T-helper 22 cell (primary cell): Measurements from ENCODE around the gene RPL32.

Source experiments
- DNase-seq: peaks from one replicate; pipeline ENCODE4 v3.0.0-alpha.2; 2020; ENCODE audit warnings: low read depth

The RPL32 gene

DNA sequence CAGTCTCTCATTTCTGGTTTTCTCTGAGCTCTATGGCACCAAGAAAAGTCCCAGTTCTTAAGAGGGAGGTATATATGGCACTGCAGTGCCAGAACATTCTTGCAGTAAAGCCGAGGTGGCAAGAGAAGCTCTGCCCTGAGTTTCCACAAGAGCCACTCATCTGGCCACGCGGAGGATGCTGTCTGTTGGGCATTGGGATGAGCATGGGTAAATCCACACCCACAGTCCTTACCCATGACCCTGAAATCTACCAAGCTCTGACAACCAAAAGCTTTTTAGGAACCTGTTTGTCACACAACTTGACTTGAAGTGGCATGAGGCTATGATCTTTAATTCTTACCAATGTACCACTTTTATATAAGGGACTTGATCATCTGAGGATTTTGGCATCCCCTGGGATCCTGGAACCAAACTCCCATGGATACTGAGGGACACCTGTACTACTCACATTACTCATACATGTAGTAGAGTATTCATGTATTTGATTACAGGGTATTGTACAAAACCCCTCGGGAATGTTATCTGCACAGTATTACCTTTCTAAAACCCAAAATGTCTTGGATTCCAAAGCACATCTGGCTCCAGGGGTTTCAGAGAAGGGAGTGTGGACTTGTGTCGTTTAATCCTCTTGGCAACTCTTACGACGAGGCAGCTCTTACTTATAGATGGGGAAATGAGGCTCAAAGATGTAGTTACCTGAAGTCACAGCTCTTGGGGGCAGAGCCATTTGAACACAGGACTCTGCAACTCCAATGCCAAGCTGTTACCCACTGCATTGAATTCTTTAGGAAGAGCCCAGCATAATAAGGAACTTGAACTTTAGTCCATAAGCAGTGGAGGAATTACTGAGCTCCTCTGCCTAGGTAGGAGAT is 8.8 kb downstream of the RPL32 start:
- no peak for DNase-seq

DNA sequence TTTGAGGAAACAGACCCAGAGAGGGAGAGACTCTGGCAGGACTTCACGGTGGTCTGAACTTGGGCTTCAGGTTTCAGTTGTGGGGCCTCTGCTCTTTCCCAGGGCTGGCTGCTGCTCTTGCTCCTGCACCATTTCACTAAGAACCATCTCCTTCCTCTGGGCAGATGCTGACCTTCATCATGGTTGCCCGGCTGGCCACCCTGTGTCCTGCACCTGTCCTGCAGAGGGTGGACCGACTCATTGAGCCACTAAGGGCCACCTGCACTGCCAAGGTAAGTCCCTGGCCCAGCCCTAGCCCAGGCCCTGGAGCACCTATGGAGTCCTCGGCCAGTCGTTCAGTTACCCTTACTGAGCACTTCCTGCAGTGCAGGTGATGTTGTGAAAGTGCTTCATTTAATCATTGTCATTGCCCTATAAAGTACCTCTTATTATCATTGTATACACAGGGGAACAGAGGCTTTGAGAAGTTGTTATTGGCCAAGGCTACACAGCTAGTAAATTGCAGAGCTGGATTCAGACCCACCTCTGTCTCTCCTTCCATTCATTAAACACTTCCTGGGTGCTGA is 10.0 kb downstream of the RPL32 start:
- DNase-seq: no peak

DNA sequence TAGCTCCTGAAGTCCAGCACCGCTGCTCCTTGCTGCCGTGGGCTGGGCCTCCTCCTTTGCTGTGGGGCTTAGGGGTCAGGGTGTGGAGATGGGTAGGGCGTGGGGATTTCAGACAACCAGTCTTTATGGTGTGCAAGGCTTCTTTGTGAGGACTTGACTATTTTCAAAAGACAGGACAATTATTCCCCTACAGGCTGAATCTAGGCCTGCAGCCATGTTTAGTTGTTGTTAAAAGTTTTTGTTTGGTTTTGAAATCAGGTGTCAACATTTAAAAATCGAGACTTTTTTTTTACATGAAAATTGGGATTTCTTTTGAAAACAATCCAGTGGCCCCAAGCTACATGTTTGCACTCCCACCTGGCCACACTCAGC is 10.6 kb downstream of the RPL32 start:
- no peak for DNase-seq

- no peak for DNase-seq
Observed at GRCh38 chr3:12829886-12830784, 11.2 kb downstream of the RPL32 start.

- no peak for DNase-seq
Observed at GRCh38 chr3:12829404-12829803, 12.0 kb downstream of the RPL32 start.

- no peak for DNase-seq
Observed at GRCh38 chr3:12828751-12829150, 12.6 kb downstream of the RPL32 start.

- no peak for DNase-seq
Observed at GRCh38 chr3:12825156-12825555, 16.2 kb downstream of the RPL32 start.

GRCh38 chr3:12824299-12824698 is 17.1 kb downstream of the RPL32 start:
- no peak for DNase-seq

GRCh38 chr3:12822725-12823373 is 18.5 kb downstream of the RPL32 start:
- DNase-seq: no peak

DNA sequence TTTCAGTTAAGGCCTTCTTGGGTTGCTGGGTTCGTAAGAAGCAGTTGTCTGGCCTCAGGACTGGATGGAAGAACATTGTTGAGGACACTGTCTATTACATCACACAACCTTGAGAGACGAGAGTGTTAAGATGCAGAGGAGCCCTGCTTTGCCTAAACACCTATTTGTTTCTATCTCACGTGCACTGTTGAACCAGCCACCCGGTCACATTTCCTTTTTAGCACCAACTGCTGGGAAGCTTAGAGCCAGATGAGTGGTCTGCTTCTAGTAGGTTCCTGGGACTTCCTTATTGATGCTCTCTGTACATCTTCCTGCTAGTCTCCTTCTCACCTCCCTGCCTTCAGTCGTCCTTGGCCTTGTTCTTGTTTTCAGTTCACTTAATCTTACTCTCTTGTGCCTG is 22.6 kb downstream of the RPL32 start:
- DNase-seq: no peak

GRCh38 chr3:12818273-12818672 is 23.1 kb downstream of the RPL32 start:
- no peak for DNase-seq

DNA sequence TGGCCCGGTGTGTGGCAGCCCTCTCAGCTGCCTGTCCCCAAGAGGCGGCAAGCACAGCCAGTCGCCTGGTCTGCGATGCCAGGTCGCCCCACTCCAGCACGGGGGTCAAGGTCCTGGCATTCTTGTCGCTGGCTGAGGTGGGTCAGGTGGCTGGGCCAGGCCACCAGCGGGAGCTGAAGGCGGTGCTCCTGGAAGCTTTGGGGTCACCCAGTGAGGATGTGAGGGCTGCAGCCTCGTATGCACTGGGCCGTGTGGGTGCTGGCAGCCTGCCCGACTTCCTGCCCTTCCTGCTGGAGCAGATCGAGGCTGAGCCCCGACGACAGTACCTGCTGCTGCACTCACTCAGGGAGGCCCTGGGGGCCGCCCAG is 24.0 kb downstream of the RPL32 start:
- DNase-seq: no peak

GRCh38 chr3:12816521-12817342 is 24.6 kb downstream of the RPL32 start:
- DNase-seq: no peak

DNA sequence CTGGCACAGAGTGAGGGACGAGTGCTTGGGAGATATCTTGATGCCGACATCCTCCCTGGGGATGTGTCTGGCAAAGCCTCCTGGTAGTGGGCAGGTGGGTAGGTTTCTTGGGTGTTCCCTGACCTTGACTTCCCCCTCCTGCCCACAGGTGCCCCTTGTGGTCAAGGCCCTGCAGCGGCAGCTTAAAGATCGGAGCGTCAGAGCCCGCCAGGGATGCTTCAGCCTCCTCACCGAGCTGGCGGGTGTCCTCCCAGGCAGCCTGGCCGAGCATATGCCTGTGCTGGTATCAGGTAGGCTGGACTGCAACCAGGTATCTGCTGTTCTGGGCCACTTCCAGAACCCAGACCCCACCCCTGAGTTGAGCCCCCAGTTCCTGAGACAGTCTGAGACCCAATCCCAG is 25.6 kb downstream of the RPL32 start:
- DNase-seq: no peak

DNA sequence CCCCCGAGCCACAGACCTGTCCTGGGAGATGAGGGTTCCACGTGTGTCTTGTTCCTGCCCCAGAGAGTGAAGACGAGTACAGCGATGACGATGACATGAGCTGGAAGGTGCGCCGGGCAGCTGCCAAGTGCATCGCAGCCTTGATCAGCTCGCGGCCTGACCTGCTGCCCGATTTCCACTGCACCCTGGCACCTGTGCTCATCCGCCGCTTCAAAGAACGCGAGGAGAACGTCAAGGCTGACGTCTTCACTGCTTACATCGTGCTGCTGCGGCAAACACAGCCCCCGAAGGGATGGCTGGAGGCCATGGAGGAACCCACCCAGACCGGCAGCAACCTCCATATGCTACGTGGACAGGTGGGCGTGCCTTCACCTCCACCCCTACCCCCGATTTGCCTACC is 26.3 kb downstream of the RPL32 start:
- no peak for DNase-seq

GRCh38 chr3:12813967-12814366 is 27.4 kb downstream of the RPL32 start:
- no peak for DNase-seq

DNA sequence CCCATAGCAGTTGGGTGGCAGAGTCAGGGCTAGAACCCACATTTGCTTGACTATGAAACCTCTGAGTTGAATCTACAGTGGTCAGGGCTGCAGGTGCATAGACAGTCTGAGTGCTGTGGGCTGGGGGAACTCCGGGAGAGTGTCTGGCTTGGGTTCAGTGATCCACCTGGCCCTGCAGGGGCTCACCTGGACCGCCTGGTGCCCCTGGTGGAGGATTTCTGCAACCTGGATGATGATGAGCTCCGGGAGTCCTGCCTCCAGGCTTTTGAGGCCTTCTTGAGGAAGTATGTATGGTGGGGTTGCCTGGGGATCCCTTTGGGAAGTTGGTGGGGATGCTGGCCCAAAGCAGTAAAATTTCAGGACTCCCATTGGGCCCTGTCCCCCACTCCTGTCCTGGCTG is 28.6 kb downstream of the RPL32 start:
- no peak for DNase-seq

- DNase-seq: no peak
Observed at GRCh38 chr3:12810961-12811360, 30.4 kb downstream of the RPL32 start.

GRCh38 chr3:12810013-12810780 is 31.2 kb downstream of the RPL32 start:
- DNase-seq: peak; percentile 88

GRCh38 chr3:12809435-12809834 is 31.9 kb downstream of the RPL32 start:
- no peak for DNase-seq

GRCh38 chr3:12809001-12809400 is 32.4 kb downstream of the RPL32 start:
- DNase-seq: no peak
